ENCODE measurements around the gene BRD9. TPM values are rescaled to one million over a fixed set of nuclear protein-coding genes. Genes with fewer than 3 reads are reported as not detected.

BRD9 gene
- total and polyA plus RNA-seq, 9 donors: 18.6 to 42.1 (median 32.0) TPM

- Histone ChIP-seq H3K27me3 (no peaks in the 10 kb centered on the region), H3K36me3 (no peaks in the 10 kb centered on the region), H3K9me3 (no peaks in the 10 kb centered on the region), H3K4me3 (no peak overlapping the region), H3K4me1 (ENCODE audit: insufficient read depth) (no peaks in the 10 kb centered on the region), H3K27ac (no peak overlapping the region)
- intact Hi-C loops (cut with DNase I): no loop called here
- WGBS, 3 donors: 80 to 88% (median 83%) methylated on average over 10 of the region's 10 CpGs
- TF ChIP-seq CTCF (IDR thresholded peaks at IDR 0.05): no peak
- no peak for TF ChIP-seq POLR2A (IDR thresholded peaks at IDR 0.05)
- no peak for TF ChIP-seq EP300 (IDR thresholded peaks at IDR 0.05)
- DNase-seq: no peak
Measured at GRCh38 chr5:872301-872700, 20.3 kb downstream of the BRD9 start.

- no peaks in the 10 kb centered on the region for H3K4me1 ChIP-seq (ENCODE audit: insufficient read depth)
- no peaks in the 10 kb centered on the region for H3K9me3 ChIP-seq
- DNase-seq: no peak
- H3K27ac ChIP-seq: no peak overlapping the region
- H3K27me3 ChIP-seq: no peaks in the 10 kb centered on the region
- no peak overlapping the region for H3K4me3 ChIP-seq
- TF ChIP-seq EP300 (IDR thresholded peaks at IDR 0.05) (no peak), POLR2A (IDR thresholded peaks at IDR 0.05) (no peak), CTCF (IDR thresholded peaks at IDR 0.05) (no peak)
- no peaks in the 10 kb centered on the region for H3K36me3 ChIP-seq
- WGBS, 3 donors: 92 to 94% (median 93%) methylated on average over 29 of the region's 29 CpGs
- intact Hi-C loops (cut with DNase I): no loop called here
Measured at GRCh38 chr5:871596-872298, 20.9 kb downstream of the BRD9 start.

GRCh38 chr5:870956-871355, 21.6 kb downstream of the BRD9 start:
- H3K4me3 ChIP-seq: no peak overlapping the region
- WGBS, 3 donors: 93 to 96% (median 94%) methylated on average over 5 of the region's 5 CpGs
- H3K9me3 ChIP-seq: no peaks in the 10 kb centered on the region
- H3K27me3 ChIP-seq: no peaks in the 10 kb centered on the region
- no peaks in the 10 kb centered on the region for H3K4me1 ChIP-seq (ENCODE audit: insufficient read depth)
- no peak for TF ChIP-seq POLR2A (IDR thresholded peaks at IDR 0.05)
- TF ChIP-seq EP300 (IDR thresholded peaks at IDR 0.05): no peak
- TF ChIP-seq CTCF (IDR thresholded peaks at IDR 0.05): no peak
- no peak overlapping the region for H3K27ac ChIP-seq
- no peak for DNase-seq
- intact Hi-C loops (cut with DNase I): no loop called here
- H3K36me3 ChIP-seq: no peaks in the 10 kb centered on the region

GRCh38 chr5:868428-869135, 24.0 kb downstream of the BRD9 start:
- peaks cover 11% of the 10 kb centered on the region for H3K4me1 ChIP-seq (ENCODE audit: insufficient read depth)
- intact Hi-C loops (cut with DNase I): no loop called here
- WGBS, 3 donors: 94 to 96% (median 95%) methylated on average over 16 of the region's 16 CpGs
- H3K27me3 ChIP-seq: no peaks in the 10 kb centered on the region
- DNase-seq: no peak
- H3K9me3 ChIP-seq: no peaks in the 10 kb centered on the region
- H3K36me3 ChIP-seq: no peaks in the 10 kb centered on the region
- no peak for TF ChIP-seq POLR2A (IDR thresholded peaks at IDR 0.05)
- TF ChIP-seq EP300 (IDR thresholded peaks at IDR 0.05): no peak
- TF ChIP-seq CTCF (IDR thresholded peaks at IDR 0.05): no peak
- H3K27ac ChIP-seq: no peak overlapping the region
- no peak overlapping the region for H3K4me3 ChIP-seq

All from ovary (tissue), 9 donors.